ENCODE results near the gene PPM1K.
A peak's percentile ranks its signal among the peaks of the same experiment; 100 is the strongest.

PPM1K gene

GRCh38 chr4:88297725-88298454 lies 13.5 kb upstream of the PPM1K start:
- Histone ChIP-seq H3K36me3 (ENCODE audit: control insufficient read depth in 5 of 5, insufficient read depth in 5 of 5, low read length in 5 of 5) (no peaks in the 10 kb centered on the region), H3K27ac (ENCODE audit: low read depth, low read length) (no peak overlapping the region), H3K9ac (ENCODE audit: low read length in 5 of 5) (no peak overlapping the region), H3K9me3 (ENCODE audit: control insufficient read depth in 5 of 5, low read length in 5 of 5) (no peaks in the 10 kb centered on the region), H3K27me3 (ENCODE audit: control insufficient read depth in 5 of 5, insufficient read depth in 4 of 5, low read length in 5 of 5) (no peaks in the 10 kb centered on the region), H3K4me1 (ENCODE audit: control insufficient read depth in 5 of 5, insufficient read depth in 5 of 5, low read length in 5 of 5) (no peaks in the 10 kb centered on the region), H3K4me3 (ENCODE audit: low read depth in 1 of 5, low read length in 5 of 5) (no peak overlapping the region)

GRCh38 chr4:88297212-88297516 lies 12.8 kb upstream of the PPM1K start:
- Histone ChIP-seq H3K4me1 (ENCODE audit: control insufficient read depth in 5 of 5, insufficient read depth in 5 of 5, low read length in 5 of 5) (no peaks in the 10 kb centered on the region), H3K4me3 (ENCODE audit: low read depth in 1 of 5, low read length in 5 of 5) (no peak overlapping the region), H3K27me3 (ENCODE audit: control insufficient read depth in 5 of 5, insufficient read depth in 4 of 5, low read length in 5 of 5) (no peaks in the 10 kb centered on the region), H3K27ac (ENCODE audit: low read depth, low read length) (no peak overlapping the region), H3K36me3 (ENCODE audit: control insufficient read depth in 5 of 5, insufficient read depth in 5 of 5, low read length in 5 of 5) (no peaks in the 10 kb centered on the region), H3K9me3 (ENCODE audit: control insufficient read depth in 5 of 5, low read length in 5 of 5) (no peaks in the 10 kb centered on the region), H3K9ac (ENCODE audit: low read length in 5 of 5) (no peak overlapping the region)

GRCh38 chr4:88296413-88297211 lies 12.3 kb upstream of the PPM1K start:
- H3K27ac ChIP-seq (ENCODE audit: low read depth, low read length): no peak overlapping the region
- no peaks in the 10 kb centered on the region for H3K27me3 ChIP-seq (ENCODE audit: control insufficient read depth in 5 of 5, insufficient read depth in 4 of 5, low read length in 5 of 5)

DNA sequence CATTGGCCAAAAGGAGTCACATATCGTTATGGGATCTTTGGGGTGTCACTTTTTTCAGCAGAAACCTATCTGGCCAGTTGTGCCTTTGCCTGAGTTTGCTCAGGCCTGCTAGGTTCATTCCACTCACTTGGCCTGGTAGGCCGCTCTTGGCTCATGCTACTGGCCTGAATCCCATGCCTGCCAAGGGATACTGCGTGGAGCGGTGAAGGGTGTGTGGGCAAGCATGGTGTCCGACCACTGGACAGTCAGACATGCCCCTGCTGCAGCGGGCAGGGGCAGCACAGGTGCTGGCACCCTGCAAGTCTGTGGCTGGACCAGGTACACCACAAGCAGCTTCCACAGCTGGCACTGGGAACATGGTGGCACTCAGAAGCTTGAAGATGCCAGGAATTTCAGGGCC lies 11.3 kb upstream of the PPM1K start:
- Histone ChIP-seq H3K4me1 (ENCODE audit: control insufficient read depth in 5 of 5, insufficient read depth in 5 of 5, low read length in 5 of 5) (no peaks in the 10 kb centered on the region), H3K27ac (ENCODE audit: low read depth, low read length) (no peak overlapping the region), H3K27me3 (ENCODE audit: control insufficient read depth in 5 of 5, insufficient read depth in 4 of 5, low read length in 5 of 5) (no peaks in the 10 kb centered on the region), H3K36me3 (ENCODE audit: control insufficient read depth in 5 of 5, insufficient read depth in 5 of 5, low read length in 5 of 5) (no peaks in the 10 kb centered on the region), H3K9ac (ENCODE audit: low read length in 5 of 5) (no peak overlapping the region), H3K4me3 (ENCODE audit: low read depth in 1 of 5, low read length in 5 of 5) (no peak overlapping the region), H3K9me3 (ENCODE audit: control insufficient read depth in 5 of 5, low read length in 5 of 5) (no peaks in the 10 kb centered on the region)

More at GRCh38 chr4:88296413-88297211, 12.3 kb upstream of the PPM1K start:
- no peaks in the 10 kb centered on the region for H3K4me1 ChIP-seq (ENCODE audit: control insufficient read depth in 5 of 5, insufficient read depth in 5 of 5, low read length in 5 of 5)
- H3K9ac ChIP-seq (ENCODE audit: low read length in 5 of 5): no peak overlapping the region
- H3K4me3 ChIP-seq (ENCODE audit: low read depth in 1 of 5, low read length in 5 of 5): no peak overlapping the region
- H3K9me3 ChIP-seq (ENCODE audit: control insufficient read depth in 5 of 5, low read length in 5 of 5): no peaks in the 10 kb centered on the region
- no peaks in the 10 kb centered on the region for H3K36me3 ChIP-seq (ENCODE audit: control insufficient read depth in 5 of 5, insufficient read depth in 5 of 5, low read length in 5 of 5)

DNA sequence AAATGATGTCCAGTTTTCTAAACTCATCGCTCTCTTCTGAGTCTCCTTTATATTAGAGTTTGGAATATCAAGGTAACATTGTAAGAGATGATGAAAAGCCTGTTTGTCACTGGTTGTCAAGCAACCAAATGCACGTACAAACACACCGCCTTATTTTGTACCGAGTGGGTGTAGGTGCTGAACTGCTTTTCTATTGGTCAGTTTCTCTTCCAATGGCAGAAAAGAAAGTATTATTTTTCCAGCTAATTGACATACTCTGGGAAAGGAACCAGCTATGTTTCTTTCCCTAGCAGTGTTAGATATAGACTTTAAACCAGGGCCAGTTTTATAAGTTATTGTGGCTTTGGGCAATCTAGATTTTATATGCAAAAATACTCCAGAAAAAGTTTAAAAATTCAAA lies 6.6 kb upstream of the PPM1K start:
- no peak overlapping the region for H3K27ac ChIP-seq (ENCODE audit: low read depth, low read length)

DNA sequence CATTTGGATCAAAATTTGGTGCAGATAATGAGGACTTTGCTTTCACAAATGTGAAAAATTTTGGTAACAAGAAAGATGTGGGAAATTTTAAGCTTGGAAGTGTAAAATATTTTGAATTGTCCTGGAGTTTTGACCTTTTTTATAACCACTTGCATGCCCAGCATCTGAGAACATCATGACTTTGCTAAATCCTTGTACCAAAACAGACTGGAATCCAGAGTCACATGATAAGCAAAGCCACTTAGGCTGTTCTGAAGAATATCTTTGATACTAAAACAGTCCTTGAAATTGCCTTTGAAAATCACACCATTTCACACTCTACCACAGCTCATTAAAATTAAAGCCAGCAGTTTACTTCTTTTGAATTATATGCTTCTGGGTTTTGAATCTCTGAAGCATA lies 2.5 kb upstream of the PPM1K start:
- no peaks in the 10 kb centered on the region for H3K9me3 ChIP-seq (ENCODE audit: control insufficient read depth in 5 of 5, low read length in 5 of 5)
- H3K4me3 ChIP-seq (ENCODE audit: low read depth in 1 of 5, low read length in 5 of 5): no peak overlapping the region
- no peaks in the 10 kb centered on the region for H3K36me3 ChIP-seq (ENCODE audit: control insufficient read depth in 5 of 5, insufficient read depth in 5 of 5, low read length in 5 of 5)
- no peak overlapping the region for H3K27ac ChIP-seq (ENCODE audit: low read depth, low read length)
- no peaks in the 10 kb centered on the region for H3K27me3 ChIP-seq (ENCODE audit: control insufficient read depth in 5 of 5, insufficient read depth in 4 of 5, low read length in 5 of 5)
- H3K4me1 ChIP-seq (ENCODE audit: control insufficient read depth in 5 of 5, insufficient read depth in 5 of 5, low read length in 5 of 5): peaks cover 2 to 21% (median 15%) of the 10 kb centered on the region in 5 donors
- H3K9ac ChIP-seq (ENCODE audit: low read length in 5 of 5): no peak overlapping the region

More for the DNA sequence above, 6.6 kb upstream of the PPM1K start:
- H3K27me3 ChIP-seq (ENCODE audit: control insufficient read depth in 5 of 5, insufficient read depth in 4 of 5, low read length in 5 of 5): no peaks in the 10 kb centered on the region
- H3K9me3 ChIP-seq (ENCODE audit: control insufficient read depth in 5 of 5, low read length in 5 of 5): no peaks in the 10 kb centered on the region
- no peaks in the 10 kb centered on the region for H3K36me3 ChIP-seq (ENCODE audit: control insufficient read depth in 5 of 5, insufficient read depth in 5 of 5, low read length in 5 of 5)
- no peaks in the 10 kb centered on the region for H3K4me1 ChIP-seq (ENCODE audit: control insufficient read depth in 5 of 5, insufficient read depth in 5 of 5, low read length in 5 of 5)
- H3K4me3 ChIP-seq (ENCODE audit: low read depth in 1 of 5, low read length in 5 of 5): no peak overlapping the region
- no peak overlapping the region for H3K9ac ChIP-seq (ENCODE audit: low read length in 5 of 5)

DNA sequence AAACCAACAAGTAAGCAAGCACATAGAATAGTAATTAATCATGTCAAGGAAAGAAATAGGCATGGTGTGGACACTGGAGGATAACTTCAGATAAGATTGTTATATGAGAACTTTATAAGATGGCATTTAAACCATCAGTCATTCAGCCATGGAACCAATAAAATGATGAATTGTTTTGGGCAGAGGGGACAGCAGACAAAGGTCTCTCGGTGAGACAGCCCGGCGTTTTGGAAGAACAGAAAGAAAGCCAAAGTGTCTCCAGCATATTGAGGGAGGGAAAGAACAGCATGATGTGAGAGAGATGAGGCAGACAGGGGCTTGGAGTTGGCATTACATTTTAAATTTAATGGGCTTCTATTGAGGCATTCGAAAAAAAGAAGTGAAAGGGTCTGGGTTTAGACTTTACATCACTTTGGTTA lies 883 bp upstream of the PPM1K start:
- H3K36me3 ChIP-seq (ENCODE audit: control insufficient read depth in 5 of 5, insufficient read depth in 5 of 5, low read length in 5 of 5): no peaks in the 10 kb centered on the region
- peaks cover 2 to 21% (median 15%) of the 10 kb centered on the region in 5 donors for H3K4me1 ChIP-seq (ENCODE audit: control insufficient read depth in 5 of 5, insufficient read depth in 5 of 5, low read length in 5 of 5)
- peak overlapping the region; percentile 63 to 95 (median 86) for H3K4me3 ChIP-seq (ENCODE audit: low read depth in 1 of 5, low read length in 5 of 5)
- H3K27me3 ChIP-seq (ENCODE audit: control insufficient read depth in 5 of 5, insufficient read depth in 4 of 5, low read length in 5 of 5): no peaks in the 10 kb centered on the region
- H3K9ac ChIP-seq (ENCODE audit: low read length in 5 of 5): peak overlapping the region; percentile 38 to 85 (median 74)
- peak overlapping the region; percentile 94 for H3K27ac ChIP-seq (ENCODE audit: low read depth, low read length)
- no peaks in the 10 kb centered on the region for H3K9me3 ChIP-seq (ENCODE audit: control insufficient read depth in 5 of 5, low read length in 5 of 5)

DNA sequence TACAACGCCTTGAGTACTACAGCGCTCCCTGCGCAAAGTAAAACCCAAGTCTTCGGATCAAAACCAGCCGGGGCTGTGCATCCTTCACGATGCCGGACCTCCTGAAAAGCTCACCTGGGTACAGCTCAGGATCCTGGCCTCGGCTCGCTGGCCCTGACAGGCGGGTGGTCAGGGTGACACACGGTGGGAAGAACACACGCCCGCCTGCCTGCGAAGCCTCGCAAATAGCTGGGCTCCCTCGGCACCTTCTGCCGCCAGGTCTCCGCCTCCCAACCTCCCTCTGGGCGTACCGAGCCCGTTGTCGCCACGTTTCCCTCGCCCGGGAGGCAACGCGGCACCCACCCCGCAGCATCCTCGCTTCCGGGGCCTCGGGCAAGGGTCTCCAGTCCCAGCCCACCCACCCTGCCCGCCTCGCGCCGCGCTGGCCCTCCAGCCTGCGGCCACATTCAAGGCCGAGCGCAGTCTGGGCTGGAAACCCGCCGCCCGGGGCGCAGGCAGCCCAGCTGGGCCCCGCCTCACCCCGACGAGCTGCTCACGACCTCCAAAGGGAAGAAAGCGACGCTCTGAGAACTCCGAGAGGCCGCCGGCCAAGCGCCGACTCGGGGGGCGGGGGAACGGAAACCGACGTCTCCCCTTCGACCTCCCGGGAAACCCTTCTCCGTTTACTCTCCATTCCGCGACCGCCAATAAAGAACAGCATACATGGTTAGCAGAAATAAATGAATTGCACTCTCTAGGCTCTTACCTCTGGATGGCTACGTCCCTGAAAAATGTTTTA lies 511 bp downstream of the PPM1K start:
- Histone ChIP-seq H3K36me3 (ENCODE audit: control insufficient read depth in 5 of 5, insufficient read depth in 5 of 5, low read length in 5 of 5) (no peaks in the 10 kb centered on the region), H3K4me3 (ENCODE audit: low read depth in 1 of 5, low read length in 5 of 5) (peak overlapping the region; percentile 75 to 89 (median 88)), H3K27ac (ENCODE audit: low read depth, low read length) (peak overlapping the region; percentile 94), H3K9ac (ENCODE audit: low read length in 5 of 5) (peak overlapping the region; percentile 72 to 89 (median 78)), H3K4me1 (ENCODE audit: control insufficient read depth in 5 of 5, insufficient read depth in 5 of 5, low read length in 5 of 5) (peaks cover 2 to 21% (median 15%) of the 10 kb centered on the region in 5 donors), H3K27me3 (ENCODE audit: control insufficient read depth in 5 of 5, insufficient read depth in 4 of 5, low read length in 5 of 5) (no peaks in the 10 kb centered on the region), H3K9me3 (ENCODE audit: control insufficient read depth in 5 of 5, low read length in 5 of 5) (no peaks in the 10 kb centered on the region)

GRCh38 chr4:88280228-88280795 lies 4.0 kb downstream of the PPM1K start:
- H3K36me3 ChIP-seq (ENCODE audit: control insufficient read depth in 5 of 5, insufficient read depth in 5 of 5, low read length in 5 of 5): peaks cover 0 to 2% (median 0%) of the 10 kb centered on the region in 5 donors
- H3K9ac ChIP-seq (ENCODE audit: low read length in 5 of 5): no peak overlapping the region
- H3K9me3 ChIP-seq (ENCODE audit: control insufficient read depth in 5 of 5, low read length in 5 of 5): no peaks in the 10 kb centered on the region
- no peak overlapping the region for H3K4me3 ChIP-seq (ENCODE audit: low read depth in 1 of 5, low read length in 5 of 5)
- no peaks in the 10 kb centered on the region for H3K27me3 ChIP-seq (ENCODE audit: control insufficient read depth in 5 of 5, insufficient read depth in 4 of 5, low read length in 5 of 5)
- no peak overlapping the region for H3K27ac ChIP-seq (ENCODE audit: low read depth, low read length)
- H3K4me1 ChIP-seq (ENCODE audit: control insufficient read depth in 5 of 5, insufficient read depth in 5 of 5, low read length in 5 of 5): peaks cover 1 to 21% (median 14%) of the 10 kb centered on the region in 5 donors
